Ascending aorta (tissue), 2 donors: ENCODE measurements around the gene FOXC1. TPM values are rescaled to one million over a fixed set of nuclear protein-coding genes. Genes with fewer than 3 reads are reported as not detected.

ENCODE experiments used
- DNase-seq, 2 donors: peaks; one replicate each; pipeline ENCODE4 v3.0.0-alpha.2; 2019; ENCODE audit warnings: low spot score in 2 of 2
- H3K27ac ChIP-seq, 2 donors: fragments of 200-600 bp; sonication (generic); one replicate each; pipeline ENCODE4 v1.5.1; 2016 to 2017; ENCODE audit warnings: mild to moderate bottlenecking in 1 of 2
- H3K27me3 ChIP-seq: fragments of 200-600 bp; sonication (generic); one replicate; pipeline ENCODE4 v1.5.1; 2017
- H3K36me3 ChIP-seq, 2 donors: fragments of 200-600 bp; sonication (generic); one replicate each; pipeline ENCODE4 v1.5.1; 2016
- H3K4me1 ChIP-seq, 2 donors: fragments of 200-600 bp; sonication (generic); one replicate each; pipeline ENCODE4 v1.5.1; 2016 to 2017; ENCODE audit warnings: mild to moderate bottlenecking in 1 of 2
- H3K4me3 ChIP-seq, 2 donors: fragments of 200-600 bp; sonication (generic); one replicate each; pipeline ENCODE4 v1.5.1; 2016 to 2017; ENCODE audit warnings: mild to moderate bottlenecking in 1 of 2
- H3K9me3 ChIP-seq, 2 donors: fragments of 200-600 bp; sonication (generic); one replicate each; pipeline ENCODE4 v1.5.1; 2016
- CTCF ChIP-seq, 3 experiments: fragments of 200-600 bp in 2 of 3; fragments of 450-650 bp in 1 of 3; sonication (generic) in 2 of 3; IDR thresholded peaks; one replicate each; pipeline ENCODE4 v1.5.1; 2016 to 2019; ENCODE audit warnings: antibody characterized with exemption in 3 of 3, mild to moderate bottlenecking in 1 of 3, moderate library complexity in 1 of 3
- intact Hi-C: fragments of 100-400 bp; cut with DNase I; formaldehyde crosslinking; loops from one replicate; pipeline ENCODE4 v1.15.1; 2023
- total RNA-seq: library from RNA; depleted of rRNA; stranded (reverse); fragments of >200 nt; gene quantifications from one replicate; pipeline ENCODE4 v1.1.0, GENCODE V29; 2016

Gene FOXC1
- total RNA-seq, 1 donor from 2014 or later = 125 TPM

- no peak for DNase-seq
- TF ChIP-seq CTCF (IDR thresholded peaks at IDR 0.05) = no peak
- Histone ChIP-seq H3K9me3 (no peaks in the 10 kb centered on the region), H3K36me3 (peaks cover 20% of the 10 kb centered on the region in 2 donors), H3K4me3 (peak overlapping the region; percentile 79 to 94), H3K27me3 (no peaks in the 10 kb centered on the region), H3K4me1 (peaks cover 0 to 6% of the 10 kb centered on the region in 2 donors), H3K27ac (peak overlapping the region; percentile 97 to 99)
- intact Hi-C loops = loop anchor here (5.0 kb wide), 1 partner anchor 295 kb away; no protein-coding TSS in a partner anchor
These were observed 2.0 kb upstream of the FOXC1 start for GRCh38 chr6:1607516-1608221.

GRCh38 chr6:1608222-1609040 is 1.3 kb upstream of the FOXC1 start:
- intact Hi-C loops = loop anchor here (5.0 kb wide), 1 partner anchor 294 kb away; no protein-coding TSS in a partner anchor
- Histone ChIP-seq H3K4me3 (peak overlapping the region; percentile 79 to 94), H3K27me3 (no peaks in the 10 kb centered on the region), H3K4me1 (peaks cover 0 to 3% of the 10 kb centered on the region in 2 donors), H3K27ac (peak overlapping the region; percentile 97 to 99), H3K36me3 (peaks cover 24 to 28% of the 10 kb centered on the region in 2 donors), H3K9me3 (no peaks in the 10 kb centered on the region)
- DNase-seq = no peak
- TF ChIP-seq CTCF (IDR thresholded peaks at IDR 0.05) = peak in 1 of 3 experiments; percentile 22

GRCh38 chr6:1609041-1609647 is 571 bp upstream of the FOXC1 start:
- TF ChIP-seq CTCF (IDR thresholded peaks at IDR 0.05) = no peak
- Histone ChIP-seq H3K36me3 (peaks cover 31 to 35% of the 10 kb centered on the region in 2 donors), H3K9me3 (no peaks in the 10 kb centered on the region), H3K27me3 (no peaks in the 10 kb centered on the region), H3K4me3 (peak overlapping the region; percentile 79 to 94), H3K27ac (peak overlapping the region; percentile 97 to 99), H3K4me1 (no peaks in the 10 kb centered on the region)
- intact Hi-C loops = loop anchor here (5.0 kb wide), 1 partner anchor 293 kb away; no protein-coding TSS in a partner anchor
- peak in 1 of 2 donors; percentile 88 for DNase-seq

GRCh38 chr6:1610497-1611321 is 994 bp downstream of the FOXC1 start:
- Histone ChIP-seq H3K36me3 (peaks cover 37 to 49% of the 10 kb centered on the region in 2 donors), H3K4me1 (no peaks in the 10 kb centered on the region), H3K27ac (peak overlapping the region; percentile 95 to 100), H3K9me3 (no peaks in the 10 kb centered on the region), H3K27me3 (no peaks in the 10 kb centered on the region), H3K4me3 (peak overlapping the region; percentile 91 to 94)
- intact Hi-C loops = no loop called here
- peak in 1 of 2 donors; percentile 61 for DNase-seq
- TF ChIP-seq CTCF (IDR thresholded peaks at IDR 0.05) = no peak

GRCh38 chr6:1611322-1611571 is 1.5 kb downstream of the FOXC1 start:
- peaks cover 37 to 52% of the 10 kb centered on the region in 2 donors for H3K36me3 ChIP-seq
- H3K4me1 ChIP-seq = no peaks in the 10 kb centered on the region
- intact Hi-C loops = no loop called here
- peak overlapping the region; percentile 95 to 100 for H3K27ac ChIP-seq
- no peaks in the 10 kb centered on the region for H3K27me3 ChIP-seq
- no peaks in the 10 kb centered on the region for H3K9me3 ChIP-seq
- H3K4me3 ChIP-seq = peak overlapping the region; percentile 91 to 94
- DNase-seq = peak in 1 of 2 donors; percentile 59
- no peak for TF ChIP-seq CTCF (IDR thresholded peaks at IDR 0.05)
